Lower leg skin (tissue), 4 donors: ENCODE data around the gene PIK3R1. TPM values are rescaled to one million over a fixed set of nuclear protein-coding genes. Genes with fewer than 3 reads are reported as not detected.
A peak's percentile ranks its signal among the peaks of the same experiment; 100 is the strongest.

Experiments
- DNase-seq, 2 donors: peaks; one replicate each; pipeline ENCODE4 v3.0.0-alpha.2; 2019; ENCODE audit warnings: low spot score in 2 of 2
- H3K4me3 ChIP-seq: fragments of 200-600 bp; sonication (generic); 2 replicates; pipeline ENCODE4 v1.5.1; 2017; ENCODE audit warnings: mild to moderate bottlenecking, low read depth; ENCODE audit not compliant: poor library complexity, severe bottlenecking
- POLR2A ChIP-seq, 2 donors: fragments of 450-650 bp; IDR thresholded peaks; one replicate each; pipeline ENCODE4 v1.6.1; 2016 to 2017; ENCODE audit warnings: antibody characterized with exemption in 2 of 2, mild to moderate bottlenecking in 1 of 2, moderate library complexity in 1 of 2
- WGBS, 2 donors: methylation state at CpG; one replicate each; pipeline ENCODE4 v1.1.5; 2018; 5-methylcytosine and 5-hydroxymethylcytosine counted together
- intact Hi-C: fragments of 100-400 bp; cut with DNase I; formaldehyde crosslinking; loops from one replicate; pipeline ENCODE4 v1.15.0; 2023; ENCODE audit warnings: low total_unique reads
- total RNA-seq, 4 donors: library from RNA; depleted of rRNA; stranded (reverse); fragments of >200 nt; gene quantifications; one replicate each; pipeline ENCODE4 v1.1.0, GENCODE V29; 2016
- TF ChIP-seq, protein P1 (sequence below), 3 donors: fragments of 450-650 bp; IDR thresholded peaks; one replicate each; pipeline ENCODE4 v1.5.1; 2016; ENCODE audit warnings: antibody characterized with exemption in 3 of 3, mild to moderate bottlenecking in 3 of 3, moderate library complexity in 2 of 3

Gene PIK3R1
- total RNA-seq, 4 donors from 2014 or later, result 102 to 245 (median 137) TPM

DNA sequence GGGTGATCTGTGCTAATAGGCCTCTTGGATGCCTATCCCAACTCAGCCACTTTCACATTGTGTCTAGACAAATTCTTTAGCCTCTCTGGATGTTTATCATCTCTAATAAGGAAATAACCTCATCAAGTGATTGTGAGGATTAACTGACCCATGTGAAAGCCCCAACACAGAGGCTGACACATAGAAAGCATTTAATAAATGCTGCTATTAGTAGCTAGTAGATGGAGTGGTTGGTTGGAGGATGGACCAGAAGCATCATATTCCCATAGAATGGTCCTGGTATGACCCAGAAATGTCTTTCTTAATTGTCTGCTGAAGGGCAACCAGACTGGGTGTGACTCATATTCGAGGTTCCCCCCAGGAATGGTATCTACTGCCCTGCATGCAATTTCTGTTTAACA is 124.4 kb downstream of the PIK3R1 start:
- no peak for DNase-seq
- intact Hi-C loops, result no loop called here
- TF ChIP-seq, protein P1, sequence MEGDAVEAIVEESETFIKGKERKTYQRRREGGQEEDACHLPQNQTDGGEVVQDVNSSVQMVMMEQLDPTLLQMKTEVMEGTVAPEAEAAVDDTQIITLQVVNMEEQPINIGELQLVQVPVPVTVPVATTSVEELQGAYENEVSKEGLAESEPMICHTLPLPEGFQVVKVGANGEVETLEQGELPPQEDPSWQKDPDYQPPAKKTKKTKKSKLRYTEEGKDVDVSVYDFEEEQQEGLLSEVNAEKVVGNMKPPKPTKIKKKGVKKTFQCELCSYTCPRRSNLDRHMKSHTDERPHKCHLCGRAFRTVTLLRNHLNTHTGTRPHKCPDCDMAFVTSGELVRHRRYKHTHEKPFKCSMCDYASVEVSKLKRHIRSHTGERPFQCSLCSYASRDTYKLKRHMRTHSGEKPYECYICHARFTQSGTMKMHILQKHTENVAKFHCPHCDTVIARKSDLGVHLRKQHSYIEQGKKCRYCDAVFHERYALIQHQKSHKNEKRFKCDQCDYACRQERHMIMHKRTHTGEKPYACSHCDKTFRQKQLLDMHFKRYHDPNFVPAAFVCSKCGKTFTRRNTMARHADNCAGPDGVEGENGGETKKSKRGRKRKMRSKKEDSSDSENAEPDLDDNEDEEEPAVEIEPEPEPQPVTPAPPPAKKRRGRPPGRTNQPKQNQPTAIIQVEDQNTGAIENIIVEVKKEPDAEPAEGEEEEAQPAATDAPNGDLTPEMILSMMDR (IDR thresholded peaks at IDR 0.05), result no peak
- TF ChIP-seq POLR2A (IDR thresholded peaks at IDR 0.05), result no peak
- H3K4me3 ChIP-seq, result no peak overlapping the region
- WGBS, 2 donors, result 64 to 73% methylated on average over 1 of the region's 1 CpG

DNA sequence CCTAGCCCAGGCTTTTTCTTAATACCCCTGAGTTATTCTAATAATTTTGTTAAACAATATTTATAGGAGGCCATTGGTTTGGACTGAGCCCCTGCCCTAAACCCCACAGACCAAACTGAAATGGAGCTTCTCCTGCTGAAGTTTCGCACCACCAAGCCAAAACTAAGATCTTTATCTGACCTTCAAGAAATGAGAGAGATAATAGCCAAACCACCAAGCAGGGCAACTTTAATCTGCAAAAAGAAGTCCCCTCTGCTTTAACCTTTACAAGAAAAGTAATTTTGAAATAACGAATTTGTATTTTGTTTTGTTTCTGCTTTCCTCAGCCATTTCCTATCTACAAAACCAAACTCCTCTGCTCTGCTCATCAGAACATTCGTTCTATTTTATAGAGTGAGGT is 125.5 kb downstream of the PIK3R1 start:
- WGBS, 2 donors, result 86 to 93% methylated on average over 3 of the region's 3 CpGs

DNA sequence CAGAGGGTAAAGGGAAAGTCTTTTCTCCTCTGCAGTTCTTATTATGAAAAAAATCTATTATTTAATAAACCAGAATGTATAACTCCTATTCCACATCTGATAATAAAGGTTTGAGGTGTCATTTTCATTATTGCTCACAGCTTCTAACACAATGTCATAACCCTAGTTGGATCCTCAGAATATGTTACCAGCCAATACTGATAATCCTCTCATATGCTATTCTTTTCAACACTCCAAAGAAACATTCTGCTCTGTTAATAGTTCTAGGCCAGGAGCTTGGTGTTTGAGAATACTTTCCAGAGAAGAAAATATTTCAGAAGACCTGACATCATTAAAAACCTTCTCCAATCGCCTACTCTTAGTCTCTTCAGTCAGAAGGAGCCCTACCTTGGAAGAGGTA is 127.1 kb downstream of the PIK3R1 start:
- no peak overlapping the region for H3K4me3 ChIP-seq
- TF ChIP-seq, protein P1 (IDR thresholded peaks at IDR 0.05), result no peak
- TF ChIP-seq POLR2A (IDR thresholded peaks at IDR 0.05), result no peak
- intact Hi-C loops, result no loop called here
- 85 to 88% methylated on average over 1 of the region's 1 CpG for WGBS, 2 donors
- DNase-seq, result no peak

More for the DNA sequence above, 125.5 kb downstream of the PIK3R1 start:
- no peak for DNase-seq
- intact Hi-C loops, result no loop called here
- H3K4me3 ChIP-seq, result no peak overlapping the region
- TF ChIP-seq POLR2A (IDR thresholded peaks at IDR 0.05), result no peak
- TF ChIP-seq, protein P1 (IDR thresholded peaks at IDR 0.05), result no peak

DNA sequence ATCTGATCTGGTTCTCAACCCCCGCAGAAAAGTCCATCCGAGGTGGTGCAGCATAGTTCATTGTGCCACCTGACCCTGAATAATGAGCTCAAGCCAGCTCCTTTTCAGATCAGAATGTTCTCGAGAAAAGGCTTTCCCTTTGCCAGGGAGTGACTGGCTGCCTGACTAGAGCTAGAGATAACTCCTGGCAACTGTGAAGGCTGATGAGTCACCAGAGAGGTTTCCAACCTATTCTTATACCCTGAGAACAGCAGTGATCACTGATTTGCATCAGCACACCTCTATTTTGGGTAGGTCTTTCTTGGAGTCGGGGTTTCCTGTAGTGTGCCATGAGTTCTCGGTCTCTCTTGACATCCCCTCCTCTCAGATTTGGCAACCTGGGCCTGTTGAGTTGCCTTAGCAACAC is 127.9 kb downstream of the PIK3R1 start:
- no peak for TF ChIP-seq POLR2A (IDR thresholded peaks at IDR 0.05)
- TF ChIP-seq, protein P1 (IDR thresholded peaks at IDR 0.05), result no peak
- WGBS, 2 donors, result 30 to 33% methylated on average over 5 of the region's 5 CpGs
- intact Hi-C loops, result no loop called here
- no peak overlapping the region for H3K4me3 ChIP-seq
- peak in 1 of 2 donors; percentile 83 for DNase-seq

DNA sequence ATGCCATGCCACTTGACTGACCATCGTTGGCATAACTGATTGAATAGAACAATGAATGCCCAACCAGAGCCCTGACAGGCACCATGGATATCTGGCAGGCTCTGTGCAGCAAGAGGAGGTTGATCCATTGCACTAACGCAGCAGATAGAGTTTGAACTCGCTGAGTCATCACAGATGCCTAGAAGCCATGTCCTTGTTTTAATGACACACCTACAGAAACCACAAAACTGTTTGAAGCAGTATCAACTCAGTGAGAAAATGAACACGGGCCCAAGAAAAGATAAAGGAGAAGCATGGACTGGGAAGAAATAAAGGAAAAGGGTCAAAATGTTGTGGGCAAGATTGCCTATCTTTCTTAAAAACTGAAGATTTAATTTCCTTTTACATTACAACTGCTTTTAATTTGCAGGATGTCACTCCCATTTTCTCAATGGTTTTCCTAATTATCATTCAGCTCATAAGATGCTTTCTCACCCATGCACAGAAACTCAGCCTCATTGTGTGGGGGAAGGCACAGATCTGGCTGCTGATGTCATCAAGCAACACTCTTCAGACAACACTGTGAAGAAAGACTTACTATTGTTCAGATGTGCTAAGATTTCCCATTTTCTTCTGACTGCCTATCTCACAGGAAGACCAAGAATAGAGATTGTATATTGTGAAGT is 129.0 kb downstream of the PIK3R1 start:
- TF ChIP-seq, protein P1 (IDR thresholded peaks at IDR 0.05), result no peak
- no peak for TF ChIP-seq POLR2A (IDR thresholded peaks at IDR 0.05)
- intact Hi-C loops, result no loop called here
- no peak for DNase-seq
- 37 to 43% methylated on average over 4 of the region's 4 CpGs for WGBS, 2 donors
- no peak overlapping the region for H3K4me3 ChIP-seq

DNA sequence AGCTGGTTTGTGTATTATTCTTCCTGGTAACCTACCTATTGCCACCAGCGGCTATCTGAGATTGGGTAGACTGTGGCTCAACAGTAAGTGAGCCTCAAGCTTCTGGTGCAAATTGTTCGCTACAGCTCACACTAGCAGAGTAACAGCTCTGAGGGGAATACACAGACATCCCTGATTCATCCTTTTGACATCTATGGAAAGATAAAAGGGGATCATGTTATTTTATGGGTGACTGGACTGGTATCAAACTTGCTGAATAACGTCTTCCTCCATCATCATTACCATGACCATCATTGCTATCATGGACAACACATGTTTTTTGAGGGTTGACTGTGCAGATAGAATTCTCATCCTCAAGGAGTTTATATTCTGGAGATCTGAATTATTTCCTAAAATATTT is 129.6 kb downstream of the PIK3R1 start:
- WGBS, 2 donors, result 91 to 94% methylated on average over 2 to 3 of the region's 3 CpGs
- DNase-seq, result no peak
- intact Hi-C loops, result no loop called here
- H3K4me3 ChIP-seq, result no peak overlapping the region
- TF ChIP-seq, protein P1 (IDR thresholded peaks at IDR 0.05), result no peak
- TF ChIP-seq POLR2A (IDR thresholded peaks at IDR 0.05), result no peak
